B cell (primary cell): ENCODE results near the gene EZH1. TPM values are rescaled to one million over a fixed set of nuclear protein-coding genes. Genes with fewer than 3 reads are reported as not detected.
A peak's percentile ranks its signal among the peaks of the same experiment; 100 is the strongest.

Experiments used
- ATAC-seq: fragments of 200-7000 bp; cut with Tn5 transposase; one replicate; pipeline ENCODE4 v1.10.0; 2021; ENCODE audit warnings: low read depth, mild to moderate bottlenecking, moderate number of reproducible peaks, moderate library complexity
- CTCF ChIA-PET: fragments of 350-600 bp; sonication (Branson Sonifier 250); formaldehyde crosslinking; loops from one replicate; lab custom pipeline; 2021; ENCODE audit warnings: antibody characterized with exemption, inconsistent platforms; lab: Charles Lee
- POLR2A ChIA-PET: fragments of 350-600 bp; sonication (Branson Sonifier 250); formaldehyde crosslinking; loops from one replicate; lab custom pipeline; 2021; ENCODE audit warnings: antibody characterized with exemption; lab: Charles Lee
- DNase-seq: peaks from one replicate; pipeline ENCODE4 v3.0.0; 2013
- H2AFZ ChIP-seq: 2 replicates; pipeline ENCODE4 v1.6.1; 2012; ENCODE audit warnings: mild to moderate bottlenecking, low read depth, low read length; ENCODE audit not compliant: insufficient read depth, poor library complexity, severe bottlenecking
- H3K27ac ChIP-seq, 2 donors: 1 replicate in 1 of 2; 2 replicates in 1 of 2; pipeline ENCODE4 v1.5.1; 2012 to 2013; ENCODE audit warnings: low read length in 2 of 2, mild to moderate bottlenecking in 2 of 2, moderate library complexity in 1 of 2
- H3K27me3 ChIP-seq, 4 experiments: fragments of 200-600 bp in 1 of 4; sonication (generic) in 1 of 4; replicated peaks in 1 of 4; 1 replicate in 2 of 4; 2 replicates in 2 of 4; pipeline versions ENCODE4 v1.6.1 to v1.7.0; 2013 to 2016; ENCODE audit warnings: low read length in 3 of 4, mild to moderate bottlenecking in 2 of 4, mixed read lengths in 1 of 4, moderate library complexity in 1 of 4; ENCODE audit not compliant: insufficient read depth in 4 of 4, control insufficient read depth in 3 of 4; ENCODE audit errors: control extremely low read depth in 1 of 4
- H3K36me3 ChIP-seq, 2 experiments: replicated peaks in 1 of 2; 1 replicate in 1 of 2; 2 replicates in 1 of 2; pipeline versions ENCODE4 v1.6.1 to v1.7.1; 2013; ENCODE audit warnings: low read length in 1 of 2; ENCODE audit not compliant: insufficient read depth in 2 of 2, control insufficient read depth in 1 of 2; ENCODE audit errors: control extremely low read depth in 1 of 2, extremely low read depth in 1 of 2
- H3K4me1 ChIP-seq, 2 donors: fragments of 200-600 bp in 1 of 2; sonication (generic) in 1 of 2; 1 replicate in 1 of 2; 2 replicates in 1 of 2; pipeline versions ENCODE4 v1.5.1 to v1.6.1; 2013 to 2017; ENCODE audit warnings: low read length in 2 of 2; ENCODE audit not compliant: control insufficient read depth in 2 of 2, insufficient read depth in 2 of 2
- H3K4me2 ChIP-seq: replicated peaks from 2 replicates; pipeline ENCODE3; 2012; ENCODE audit warnings: mild to moderate bottlenecking, low read depth, low read length; ENCODE audit not compliant: poor library complexity, severe bottlenecking
- H3K4me3 ChIP-seq, 5 experiments: fragments of 200-600 bp in 1 of 5; sonication (generic) in 1 of 5; 1 replicate in 3 of 5; 2 replicates in 2 of 5; pipeline versions ENCODE4 v1.5.1 to v1.7.0; 2011 to 2016; ENCODE audit warnings: low read length in 4 of 5, mild to moderate bottlenecking in 4 of 5, low read depth in 2 of 5, control low read depth in 1 of 5, moderate library complexity in 1 of 5; ENCODE audit not compliant: insufficient read depth in 1 of 5; ENCODE audit errors: control extremely low read depth in 1 of 5, extremely low read depth in 1 of 5
- H3K79me2 ChIP-seq: fragments of 200-600 bp; sonication (generic); one replicate; pipeline ENCODE4 v1.6.0; 2016; ENCODE audit warnings: low read length; ENCODE audit not compliant: control insufficient read depth, insufficient read depth
- H3K9ac ChIP-seq: fragments of 200-600 bp; sonication (generic); 2 replicates; pipeline ENCODE4 v1.6.1; 2017; ENCODE audit warnings: mild to moderate bottlenecking, low read length, moderate library complexity
- H3K9me3 ChIP-seq, 3 donors: one replicate each; pipeline versions ENCODE4 v1.6.1 to v1.7.1; 2013; ENCODE audit warnings: low read length in 2 of 3; ENCODE audit not compliant: control insufficient read depth in 2 of 3, insufficient read depth in 1 of 3; ENCODE audit errors: control extremely low read depth in 1 of 3
- H4K20me1 ChIP-seq: 2 replicates; pipeline ENCODE4 v1.6.0; 2012; ENCODE audit warnings: mild to moderate bottlenecking, low read length; ENCODE audit not compliant: insufficient read depth, control insufficient read depth, poor library complexity, severe bottlenecking
- H3K27ac Mint-ChIP-seq: one replicate; pipeline ENCODE4 v1.8.0; 2021; ENCODE audit warnings: mixed read lengths
- H3K27me3 Mint-ChIP-seq: one replicate; pipeline ENCODE4 v1.8.0; 2021; ENCODE audit warnings: mixed read lengths
- H3K4me1 Mint-ChIP-seq: one replicate; pipeline ENCODE4 v1.8.0; 2021; ENCODE audit warnings: mixed read lengths
- H3K4me3 Mint-ChIP-seq: one replicate; pipeline ENCODE4 v1.8.0; 2021; ENCODE audit warnings: mixed read lengths
- H3K9me3 Mint-ChIP-seq: one replicate; pipeline ENCODE4 v1.8.0; 2022; ENCODE audit warnings: mixed read lengths; ENCODE audit not compliant: insufficient read depth
- EZH2 ChIP-seq: IDR thresholded peaks from 2 replicates; pipeline ENCODE4 v1.6.1; 2012; ENCODE audit warnings: borderline replicate concordance, low read depth, mild to moderate bottlenecking, moderate library complexity, low read length; ENCODE audit not compliant: insufficient read depth, poor library complexity, severe bottlenecking
- WGBS: methylation state at CpG from one replicate; pipeline ENCODE4 v1.1.5; 2013; ENCODE audit warnings: missing lambda C conversion rate; ENCODE audit not compliant: insufficient coverage; 5-methylcytosine and 5-hydroxymethylcytosine counted together
- intact Hi-C: fragments of 100-400 bp; cut with micrococcal nuclease; formaldehyde crosslinking; loops from one replicate; pipeline ENCODE4 v1.10.0; 2022
- polyA plus RNA-seq: library from polyadenylated mRNA; depleted of rRNA; stranded (reverse); fragments of >200 nt; gene quantifications from 2 replicates; pipeline ENCODE4 v1.2.3, GENCODE V29; 2012
- total RNA-seq, 2 donors: library from RNA; stranded (reverse); fragments of 120-200 nt in 1 of 2; gene quantifications; 1 replicate in 1 of 2; 2 replicates in 1 of 2; pipeline versions ENCODE4 v1.2.3 to v1.2.4, GENCODE V29; 2013 to 2022
- TF ChIP-seq, protein P1 (sequence below): fragments of 200-600 bp; IDR thresholded peaks from one replicate; pipeline ENCODE4 v1.8.0; 2022; ENCODE audit warnings: antibody characterized with exemption, mild to moderate bottlenecking

Gene EZH1
- total and polyA plus RNA-seq, 2 donors (not counting 1 experiment from before 2014, with no cell fraction given) = 115 to 169 TPM

DNA sequence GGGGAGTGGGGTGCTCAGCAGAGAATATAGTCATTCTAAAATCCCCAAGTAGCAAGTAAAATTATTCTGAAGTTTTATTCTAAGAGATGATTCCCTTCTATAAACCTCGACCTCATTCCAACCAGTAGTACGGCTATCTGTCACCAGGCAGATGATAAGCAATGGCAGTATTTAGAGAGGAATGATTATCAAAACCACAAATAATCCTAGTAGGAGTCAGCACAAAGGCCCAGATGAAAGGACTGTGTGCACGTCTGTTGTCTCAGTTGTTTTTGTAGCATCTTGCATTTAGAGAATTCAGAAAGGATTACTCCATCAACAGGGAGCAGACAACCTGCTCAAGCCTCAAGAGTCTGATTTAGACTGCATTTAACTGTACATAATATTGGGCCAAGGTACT lies 21.2 kb downstream of the EZH1 start:
- no peak overlapping the region for H2AFZ ChIP-seq
- peaks cover 19 to 57% of the 10 kb centered on the region in 2 experiments for H3K36me3 ChIP-seq
- no peaks in the 10 kb centered on the region for H4K20me1 ChIP-seq
- ChIA-PET CTCF (interaction anchor here (0.6 to 1.4 kb wide), 4 partner anchors 8 to 383 kb away, joined by 3 read pairs; no protein-coding TSS in a partner anchor), POLR2A (interaction anchor here (0.6 kb wide), 1 partner anchor 46 kb away, joined by 11 read pairs; no protein-coding TSS in a partner anchor)
- no peak for DNase-seq
- H3K4me3 Mint-ChIP-seq = no peak overlapping the region
- H3K27me3 ChIP-seq = no peaks in the 10 kb centered on the region
- no CpG with 5 or more reads among the region's 3 CpGs for WGBS
- no peaks in the 10 kb centered on the region for H3K9me3 Mint-ChIP-seq
- H3K4me1 Mint-ChIP-seq = peaks cover 3% of the 10 kb centered on the region
- no peak overlapping the region for H3K27ac ChIP-seq
- no peak overlapping the region for H3K27ac Mint-ChIP-seq
- peaks cover 4% of the 10 kb centered on the region for H3K79me2 ChIP-seq
- no peaks in the 10 kb centered on the region for H3K4me1 ChIP-seq
- H3K4me2 ChIP-seq = no peak overlapping the region
- intact Hi-C loops = no loop called here
- no peak for ATAC-seq
- TF ChIP-seq EZH2 = no peak
- TF ChIP-seq, protein P1, sequence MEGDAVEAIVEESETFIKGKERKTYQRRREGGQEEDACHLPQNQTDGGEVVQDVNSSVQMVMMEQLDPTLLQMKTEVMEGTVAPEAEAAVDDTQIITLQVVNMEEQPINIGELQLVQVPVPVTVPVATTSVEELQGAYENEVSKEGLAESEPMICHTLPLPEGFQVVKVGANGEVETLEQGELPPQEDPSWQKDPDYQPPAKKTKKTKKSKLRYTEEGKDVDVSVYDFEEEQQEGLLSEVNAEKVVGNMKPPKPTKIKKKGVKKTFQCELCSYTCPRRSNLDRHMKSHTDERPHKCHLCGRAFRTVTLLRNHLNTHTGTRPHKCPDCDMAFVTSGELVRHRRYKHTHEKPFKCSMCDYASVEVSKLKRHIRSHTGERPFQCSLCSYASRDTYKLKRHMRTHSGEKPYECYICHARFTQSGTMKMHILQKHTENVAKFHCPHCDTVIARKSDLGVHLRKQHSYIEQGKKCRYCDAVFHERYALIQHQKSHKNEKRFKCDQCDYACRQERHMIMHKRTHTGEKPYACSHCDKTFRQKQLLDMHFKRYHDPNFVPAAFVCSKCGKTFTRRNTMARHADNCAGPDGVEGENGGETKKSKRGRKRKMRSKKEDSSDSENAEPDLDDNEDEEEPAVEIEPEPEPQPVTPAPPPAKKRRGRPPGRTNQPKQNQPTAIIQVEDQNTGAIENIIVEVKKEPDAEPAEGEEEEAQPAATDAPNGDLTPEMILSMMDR = no peak
- H3K9ac ChIP-seq = no peak overlapping the region
- H3K9me3 ChIP-seq = no peaks in the 10 kb centered on the region
- H3K4me3 ChIP-seq = no peak overlapping the region
- H3K27me3 Mint-ChIP-seq = no peaks in the 10 kb centered on the region

DNA sequence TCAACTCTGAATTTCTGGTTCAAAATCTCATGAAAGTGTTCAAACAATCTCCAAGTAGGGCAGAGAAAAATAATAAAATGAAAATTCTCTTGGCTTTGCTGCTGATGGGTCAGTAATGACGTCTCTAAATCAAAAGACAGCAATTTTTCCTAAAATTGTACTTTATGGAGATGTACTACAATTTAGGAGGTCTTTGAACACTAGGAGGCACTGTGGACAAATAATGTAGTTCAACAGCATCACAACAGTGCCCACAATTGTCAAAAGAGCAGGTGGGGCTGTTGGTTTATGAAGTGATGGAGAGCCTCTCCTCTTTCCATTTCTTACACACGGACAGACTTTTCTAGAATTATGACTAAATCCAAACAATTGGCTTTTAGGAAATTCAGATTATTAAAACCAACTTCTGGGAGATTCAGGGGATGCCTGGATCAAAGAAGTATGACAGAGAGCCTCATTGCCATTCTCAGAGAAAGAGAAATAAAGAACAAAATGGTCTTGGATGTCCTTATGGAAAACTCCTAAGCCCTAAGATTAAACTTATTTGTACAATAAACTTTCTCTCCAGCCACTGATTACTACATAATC lies 23.8 kb downstream of the EZH1 start:
- H3K9ac ChIP-seq = no peak overlapping the region
- no CpG with 5 or more reads among the region's 2 CpGs for WGBS
- H2AFZ ChIP-seq = no peak overlapping the region
- Mint-ChIP-seq H3K27me3 (no peaks in the 10 kb centered on the region), H3K4me3 (no peak overlapping the region), H3K4me1 (peaks cover 3% of the 10 kb centered on the region), H3K27ac (peak overlapping the region; percentile 21), H3K9me3 (no peaks in the 10 kb centered on the region)
- no peaks in the 10 kb centered on the region for H3K9me3 ChIP-seq
- H3K36me3 ChIP-seq = peaks cover 19 to 63% of the 10 kb centered on the region in 2 experiments
- TF ChIP-seq, protein P1 = peak; percentile 80
- TF ChIP-seq EZH2 = no peak
- DNase-seq (peak; percentile 78), ATAC-seq (peak; percentile 82)
- H4K20me1 ChIP-seq = no peaks in the 10 kb centered on the region
- no peak overlapping the region for H3K4me2 ChIP-seq
- H3K27me3 ChIP-seq = no peaks in the 10 kb centered on the region
- ChIA-PET CTCF (interaction anchor here (0.9 to 2.8 kb wide), 9 partner anchors 10 to 277 kb away, joined by 3 to 18 read pairs (median 5); partner anchors contain the start of genes PSMC3IP, RPL27 and VPS25), POLR2A (no interaction called here)
- H3K4me3 ChIP-seq = no peak overlapping the region
- H3K27ac ChIP-seq = no peak overlapping the region
- H3K4me1 ChIP-seq = no peaks in the 10 kb centered on the region
- H3K79me2 ChIP-seq = peaks cover 4% of the 10 kb centered on the region
- intact Hi-C loops = loop anchor here (1.0 to 2.0 kb wide), 4 partner anchors 23 to 216 kb away; partner anchors contain the start of gene BECN1
